GM19035 (cell line): ENCODE measurements around the gene CORO2A.
"Not testable (repeated sequence)": the region's sequence is repeated elsewhere in the genome, so short reads cannot be mapped to it uniquely, and the experiment has no call there.

Experiments used
- ATAC-seq: cut with Tn5 transposase; IDR thresholded peaks from one replicate; pipeline ENCODE4 v1.9.1; 2021; ENCODE audit not compliant: unreplicated experiment

The CORO2A gene

DNA sequence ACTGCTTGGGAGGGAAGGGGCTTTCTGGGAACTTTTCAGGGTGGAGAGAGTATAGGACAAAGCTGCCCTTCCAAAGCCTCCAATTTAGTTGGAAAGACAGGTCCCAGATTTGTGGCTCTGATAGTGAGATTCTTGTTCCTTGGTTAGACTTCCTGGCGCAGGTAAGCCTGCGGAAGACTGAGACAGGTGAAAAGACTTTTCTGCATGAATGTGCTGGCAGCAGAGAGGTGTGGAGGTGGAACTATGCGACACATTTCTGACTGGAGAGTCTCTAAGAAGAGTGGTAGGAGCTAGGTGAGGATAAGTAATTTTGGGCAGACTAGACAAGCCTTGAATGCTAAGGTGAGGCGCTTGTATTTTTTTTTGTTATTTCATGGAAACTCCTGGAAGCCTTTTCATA is 106.0 kb downstream of the CORO2A start:
- ATAC-seq, result no peak

DNA sequence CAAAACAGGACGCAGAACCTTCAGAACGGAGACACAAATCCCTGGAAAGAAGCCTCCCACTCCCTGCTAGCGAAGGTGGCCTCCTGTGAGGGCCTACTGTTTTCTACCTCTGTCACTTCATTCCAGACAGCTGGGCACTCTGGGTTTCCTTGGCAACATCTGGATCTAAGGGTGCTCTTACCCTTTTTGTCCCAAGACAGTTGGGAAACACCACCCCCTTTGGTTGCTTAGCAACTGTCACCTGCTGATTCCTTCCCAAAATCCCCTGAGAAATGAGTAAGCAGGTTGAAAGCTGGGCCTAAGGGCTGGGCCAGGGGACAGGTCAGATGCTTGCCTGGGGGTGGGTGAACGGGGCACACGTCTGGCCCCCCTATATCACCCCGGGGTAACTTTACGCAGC is 106.5 kb downstream of the CORO2A start:
- no peak for ATAC-seq

DNA sequence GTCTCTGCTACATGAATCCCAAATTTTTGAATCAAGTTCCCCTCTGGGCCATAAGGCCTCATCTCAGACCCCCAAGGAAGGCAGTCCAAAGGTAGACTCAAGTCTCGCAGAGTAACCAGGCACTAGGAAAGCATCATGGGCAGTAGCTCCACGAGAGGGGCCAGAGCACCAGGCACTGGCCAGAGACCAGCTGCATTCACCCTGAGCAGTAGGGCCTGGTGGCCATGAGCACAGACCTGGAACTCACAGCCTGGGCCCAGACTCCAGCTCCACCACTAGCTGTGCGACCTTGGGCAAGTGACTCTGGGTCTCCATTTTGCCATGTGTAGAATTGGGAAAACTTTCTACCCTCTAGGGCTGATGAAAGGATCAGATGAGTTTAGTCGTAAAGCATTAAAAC is 107.4 kb downstream of the CORO2A start:
- ATAC-seq, result no peak

DNA sequence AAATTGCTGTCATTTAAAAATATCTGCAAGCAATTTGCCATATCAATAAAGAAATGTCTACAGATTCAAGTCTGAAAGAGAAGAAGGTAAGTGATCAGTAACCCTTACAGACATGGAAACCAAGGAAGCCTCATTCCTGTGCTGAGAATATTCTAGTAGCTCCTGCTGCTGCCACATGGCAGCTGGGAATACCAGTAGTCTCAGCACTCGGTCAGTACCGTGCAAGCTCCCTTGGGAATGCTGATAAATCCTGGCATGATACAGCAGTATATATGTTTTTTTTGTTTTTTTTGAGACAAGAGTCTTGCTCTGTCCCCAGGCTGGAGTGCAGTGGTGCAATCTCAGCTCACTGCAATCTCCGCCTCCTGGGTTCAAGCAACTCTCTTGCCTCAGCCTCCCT is 108.0 kb downstream of the CORO2A start:
- ATAC-seq, result no peak

DNA sequence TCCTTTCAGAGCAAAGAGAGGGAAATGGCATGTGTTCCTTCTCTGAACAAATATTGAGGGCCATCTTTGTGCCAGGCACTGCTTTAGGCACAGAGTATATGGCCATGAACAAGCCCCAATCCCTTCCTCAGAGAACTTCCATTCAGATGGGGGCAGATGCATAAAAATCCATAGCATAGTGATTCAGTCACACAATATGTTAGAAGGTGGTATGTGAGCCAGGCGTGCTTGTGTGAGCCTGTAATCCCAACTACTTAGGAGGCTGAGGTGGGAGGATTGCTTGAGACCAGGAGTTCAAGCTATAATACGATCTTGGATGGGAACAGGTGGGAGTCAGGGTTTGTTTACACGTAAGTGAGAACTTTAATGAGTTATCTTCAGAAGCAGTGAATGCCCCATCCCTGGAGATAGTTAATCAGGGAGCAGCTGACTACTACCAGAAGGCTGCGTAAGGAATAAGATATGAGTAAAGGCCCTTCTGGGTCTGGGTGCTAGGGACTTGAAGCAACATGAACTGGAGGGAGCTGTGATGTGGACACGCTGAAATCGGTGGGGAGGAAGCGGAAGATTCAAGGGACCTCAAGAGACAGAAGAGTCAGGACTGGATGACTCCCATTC is 108.8 kb downstream of the CORO2A start:
- no peak for ATAC-seq

DNA sequence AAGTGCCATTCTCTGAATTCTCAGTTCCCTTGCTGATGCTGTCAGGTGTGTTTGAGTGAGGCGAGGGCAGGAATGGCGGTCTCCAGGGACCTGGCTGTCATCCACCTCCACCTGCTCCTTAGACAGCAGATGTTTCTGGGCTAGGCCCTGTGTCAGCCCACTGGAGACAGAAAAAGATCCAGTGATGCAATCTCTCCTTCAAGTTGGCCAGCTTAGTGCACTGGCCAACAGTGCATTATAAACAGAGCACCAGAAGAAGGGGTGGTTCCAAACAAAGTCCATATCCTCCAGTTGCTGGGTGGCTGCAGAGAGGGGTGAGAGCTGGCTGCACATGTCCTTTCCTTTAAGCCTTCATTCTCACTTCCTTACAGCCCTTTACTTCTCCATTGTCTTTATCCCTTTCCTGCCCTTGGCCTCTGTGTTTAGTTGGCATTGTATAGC is 109.4 kb downstream of the CORO2A start:
- ATAC-seq, result no peak

DNA sequence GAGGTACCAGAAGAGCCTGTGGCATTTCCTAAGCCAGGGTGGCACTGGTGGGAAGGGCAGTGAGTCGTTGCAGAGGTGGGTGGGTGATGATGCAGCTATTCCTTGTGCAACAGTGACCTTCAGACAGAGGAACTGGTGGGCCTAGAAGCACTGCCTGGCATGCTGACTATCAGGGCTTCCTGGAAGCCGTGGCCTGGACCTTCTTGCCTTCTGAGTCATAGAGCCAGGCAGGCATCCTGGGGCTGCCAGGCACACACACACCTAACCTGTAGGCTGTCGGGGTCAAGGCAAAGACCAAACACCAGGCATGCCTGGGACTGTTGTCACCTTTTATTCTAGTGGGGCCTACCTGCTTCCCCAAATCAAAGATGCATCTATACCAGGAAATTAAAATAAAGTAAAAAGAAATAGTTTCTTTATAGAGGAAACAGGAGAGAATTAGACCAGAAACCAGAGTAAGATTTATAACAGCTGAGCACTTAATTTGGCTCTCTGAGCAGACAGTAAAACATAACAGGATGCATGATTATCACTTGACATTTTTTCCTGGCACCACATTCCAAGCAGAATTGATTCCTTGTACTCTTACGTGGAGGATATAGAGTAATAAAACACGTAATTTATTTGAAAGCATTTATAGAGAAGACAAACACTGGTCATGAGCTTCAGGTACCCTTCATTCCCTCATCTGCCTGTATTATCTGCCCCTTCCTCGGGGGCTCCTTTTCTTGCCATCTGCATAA is 110.8 kb downstream of the CORO2A start:
- ATAC-seq, result no peak

DNA sequence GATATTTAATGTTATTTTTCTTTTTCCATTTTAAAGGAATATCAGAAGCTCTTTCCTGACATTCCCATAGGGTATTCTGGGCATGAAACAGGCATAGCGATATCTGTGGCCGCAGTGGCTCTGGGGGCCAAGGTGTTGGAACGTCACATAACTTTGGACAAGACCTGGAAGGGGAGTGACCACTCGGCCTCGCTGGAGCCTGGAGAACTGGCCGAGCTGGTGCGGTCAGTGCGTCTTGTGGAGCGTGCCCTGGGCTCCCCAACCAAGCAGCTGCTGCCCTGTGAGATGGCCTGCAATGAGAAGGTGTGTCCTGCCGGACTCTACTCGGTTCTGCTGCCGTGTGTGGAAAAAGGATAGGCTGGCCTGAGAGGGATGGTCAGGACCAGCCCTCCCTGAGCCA is 111.7 kb downstream of the CORO2A start:
- ATAC-seq, result no peak

DNA sequence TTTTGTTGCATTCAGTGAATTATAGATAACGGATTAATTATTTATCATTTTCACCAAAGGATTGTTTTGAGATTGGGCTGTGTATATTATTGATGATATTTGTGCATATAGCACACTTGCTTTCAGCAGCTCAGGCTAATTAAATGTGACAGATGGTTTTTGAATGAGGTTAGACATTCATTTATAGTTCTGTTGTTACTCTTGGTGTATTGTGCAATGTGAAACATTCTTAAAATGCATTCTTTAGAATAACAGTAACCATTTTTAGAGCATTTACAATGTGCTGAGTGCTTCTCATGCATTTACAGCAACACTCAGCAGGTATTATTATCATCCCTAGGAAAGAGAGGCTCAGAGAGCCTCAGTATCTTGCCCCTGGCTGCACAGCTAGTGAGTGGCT is 112.1 kb downstream of the CORO2A start:
- no peak for ATAC-seq

DNA sequence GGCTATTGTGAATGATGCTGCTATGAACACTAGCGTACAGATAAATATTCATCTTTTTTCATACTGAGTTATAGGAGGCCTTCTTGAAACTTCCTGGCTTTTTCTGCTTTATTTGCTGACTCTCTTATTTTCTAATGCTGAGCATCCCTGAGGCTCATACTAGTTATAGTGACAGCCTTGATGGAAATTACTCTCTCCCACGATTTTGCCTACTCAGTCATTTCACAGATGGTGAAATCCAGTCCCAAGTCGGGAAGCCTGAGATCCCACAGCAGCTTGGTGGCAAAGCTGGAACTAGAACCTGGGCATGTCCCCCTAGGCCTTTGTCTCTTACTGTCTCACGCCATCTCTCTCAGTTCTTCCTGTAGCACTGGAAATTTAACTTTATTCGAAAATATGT is 113.5 kb downstream of the CORO2A start:
- no peak for ATAC-seq

DNA sequence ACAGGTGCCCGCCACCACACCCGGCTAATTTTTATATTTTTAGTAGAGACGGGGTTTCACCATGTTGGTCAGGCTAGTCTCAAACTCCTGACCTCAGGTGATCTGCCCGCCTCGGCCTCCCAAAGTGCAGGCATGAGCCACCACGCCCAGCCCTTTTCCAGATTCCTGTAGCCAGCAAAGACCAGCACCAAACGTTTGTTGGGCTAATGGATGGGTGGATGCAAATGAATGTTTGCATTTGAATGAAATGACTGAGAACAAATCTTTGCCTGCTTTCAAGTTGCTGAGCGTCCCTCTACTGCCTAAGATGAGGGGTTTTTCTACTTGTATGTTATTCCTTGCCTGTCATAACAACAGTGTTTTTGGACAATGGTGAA is 115.9 kb downstream of the CORO2A start:
- ATAC-seq, result not testable (repeated sequence)

DNA sequence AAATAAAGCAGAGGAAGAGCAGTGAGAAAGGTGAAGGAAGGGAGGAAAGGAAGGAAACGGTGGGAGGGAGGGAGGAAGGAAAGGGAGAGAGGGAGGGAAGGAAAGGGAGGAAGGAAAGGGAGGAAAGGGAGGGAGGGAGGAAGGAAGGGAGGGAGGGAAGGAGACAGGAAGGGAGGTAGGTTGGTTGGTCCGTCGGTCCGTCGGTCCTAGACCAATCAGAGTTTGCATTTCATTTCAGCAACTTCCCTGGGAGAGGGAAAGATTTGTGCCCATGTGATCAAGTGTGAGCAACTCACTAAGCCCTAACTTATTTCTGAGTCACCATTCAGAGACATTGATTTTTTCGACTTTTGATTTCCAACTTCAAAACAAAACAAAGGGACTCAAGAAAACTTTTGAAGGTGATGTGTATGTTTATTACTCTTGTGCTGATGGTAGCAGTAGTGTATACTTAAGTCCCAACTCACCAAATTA is 117.1 kb downstream of the CORO2A start:
- no peak for ATAC-seq

DNA sequence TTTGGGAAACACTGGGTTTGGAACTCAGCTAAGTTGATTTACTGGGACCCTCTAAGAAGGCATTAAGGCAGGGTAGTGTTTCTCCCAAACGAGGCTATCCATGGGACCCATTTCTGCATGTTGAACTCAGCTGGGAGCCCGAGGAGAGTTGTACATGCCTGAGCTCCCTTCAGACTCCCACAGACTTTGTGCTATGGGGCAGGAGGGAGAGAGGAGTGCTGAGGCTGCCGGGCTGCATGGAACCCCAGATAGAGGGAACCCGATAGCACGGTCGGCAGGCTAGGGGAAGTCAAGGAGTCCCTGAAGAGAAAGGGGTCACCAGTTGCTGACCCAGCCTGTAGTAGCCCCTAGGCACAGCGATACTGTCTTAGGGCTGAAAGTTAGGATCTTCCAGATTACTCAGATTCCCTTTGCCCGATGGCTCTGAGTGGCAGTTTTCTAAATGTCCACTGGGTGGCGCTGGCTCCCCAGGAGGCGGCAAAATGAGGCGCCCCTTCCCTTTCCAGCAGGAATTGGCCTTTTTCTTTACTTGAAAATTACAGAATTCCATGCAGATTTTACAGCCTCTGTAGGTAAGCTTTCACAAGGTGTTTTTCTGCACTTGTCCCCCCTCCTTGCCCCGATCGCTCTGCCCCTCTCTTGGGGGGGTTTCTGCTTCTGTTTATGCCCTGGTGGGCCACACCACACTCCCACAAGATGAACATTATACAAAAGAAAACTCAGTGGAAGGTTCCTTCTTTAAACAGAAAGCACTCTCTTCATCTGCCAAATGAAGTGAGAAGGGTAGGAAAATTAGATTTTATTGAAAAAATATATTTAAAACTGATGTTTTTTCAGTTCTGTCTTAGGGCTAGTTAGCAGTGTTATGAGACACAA is 118.1 kb downstream of the CORO2A start:
- no peak for ATAC-seq

DNA sequence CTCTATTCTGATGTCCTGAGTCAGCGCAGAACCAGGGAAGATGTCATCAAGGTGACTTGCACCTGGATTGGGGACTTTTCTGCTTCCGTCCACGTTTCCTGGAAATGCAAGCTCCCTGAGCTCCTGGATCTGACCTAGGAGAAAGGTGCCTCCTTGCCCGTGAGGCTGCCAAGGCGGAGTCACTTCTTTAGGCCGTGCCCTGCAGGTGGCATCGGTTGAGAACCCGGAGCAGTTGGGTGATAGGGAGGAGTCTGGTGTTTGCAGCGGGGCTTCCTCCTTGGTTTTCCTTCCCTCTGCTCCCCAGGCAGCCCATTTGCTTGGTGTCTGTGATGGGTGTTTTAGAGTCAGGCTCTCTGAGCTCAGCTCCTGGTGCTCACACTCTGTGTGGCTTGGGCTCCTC is 120.7 kb downstream of the CORO2A start:
- no peak for ATAC-seq
